C4-2B (cell line): ENCODE measurements around the gene MTUS2.

Experiments used
- H3K27ac ChIP-seq: fragments of 450-650 bp; 2 replicates; pipeline ENCODE4 v1.5.1; 2017
- ZFX ChIP-seq: fragments of 450-650 bp; IDR thresholded peaks from 2 replicates; pipeline ENCODE4 v1.6.1; 2017
- TF ChIP-seq, protein P1 (sequence below): fragments of 450-650 bp; conservative IDR thresholded peaks from 2 replicates; pipeline ENCODE4 v1.5.1; 2017; ENCODE audit warnings: mild to moderate bottlenecking

MTUS2 gene

DNA sequence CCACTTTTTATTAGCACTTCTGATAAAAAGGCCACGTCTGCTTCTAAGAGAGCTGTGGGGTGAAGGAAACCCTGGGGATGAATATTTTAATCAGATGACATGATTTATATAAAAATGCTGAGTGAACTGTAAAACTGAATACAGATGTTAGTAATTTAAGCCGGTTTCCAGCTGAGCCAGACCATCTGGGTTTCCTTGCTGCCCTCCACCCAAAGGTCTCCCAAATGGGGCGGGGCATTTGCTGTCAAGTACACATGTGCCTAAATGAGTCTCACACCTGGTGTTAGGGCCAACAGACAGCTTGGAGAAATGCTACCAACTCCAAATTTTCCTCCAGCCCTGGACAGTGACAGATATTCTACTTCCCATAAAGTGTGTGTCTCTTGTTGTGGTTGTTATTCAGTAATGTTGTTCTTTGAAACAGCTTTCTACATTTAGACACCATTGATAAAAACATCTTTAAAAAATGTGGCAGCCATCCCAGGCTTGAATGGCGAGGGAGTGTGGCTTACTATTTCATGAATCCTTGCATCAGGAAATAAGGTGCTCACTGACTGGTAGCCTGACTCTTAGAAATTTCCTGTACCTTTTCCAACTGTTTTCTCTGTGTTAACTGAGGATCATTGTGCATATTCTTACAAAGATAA lies 350.4 kb downstream of the MTUS2 start:
- no peak for TF ChIP-seq ZFX
- TF ChIP-seq, protein P1, sequence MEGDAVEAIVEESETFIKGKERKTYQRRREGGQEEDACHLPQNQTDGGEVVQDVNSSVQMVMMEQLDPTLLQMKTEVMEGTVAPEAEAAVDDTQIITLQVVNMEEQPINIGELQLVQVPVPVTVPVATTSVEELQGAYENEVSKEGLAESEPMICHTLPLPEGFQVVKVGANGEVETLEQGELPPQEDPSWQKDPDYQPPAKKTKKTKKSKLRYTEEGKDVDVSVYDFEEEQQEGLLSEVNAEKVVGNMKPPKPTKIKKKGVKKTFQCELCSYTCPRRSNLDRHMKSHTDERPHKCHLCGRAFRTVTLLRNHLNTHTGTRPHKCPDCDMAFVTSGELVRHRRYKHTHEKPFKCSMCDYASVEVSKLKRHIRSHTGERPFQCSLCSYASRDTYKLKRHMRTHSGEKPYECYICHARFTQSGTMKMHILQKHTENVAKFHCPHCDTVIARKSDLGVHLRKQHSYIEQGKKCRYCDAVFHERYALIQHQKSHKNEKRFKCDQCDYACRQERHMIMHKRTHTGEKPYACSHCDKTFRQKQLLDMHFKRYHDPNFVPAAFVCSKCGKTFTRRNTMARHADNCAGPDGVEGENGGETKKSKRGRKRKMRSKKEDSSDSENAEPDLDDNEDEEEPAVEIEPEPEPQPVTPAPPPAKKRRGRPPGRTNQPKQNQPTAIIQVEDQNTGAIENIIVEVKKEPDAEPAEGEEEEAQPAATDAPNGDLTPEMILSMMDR: no peak
- no peak overlapping the region; the same call in 1 of the 2 replicates for H3K27ac ChIP-seq

DNA sequence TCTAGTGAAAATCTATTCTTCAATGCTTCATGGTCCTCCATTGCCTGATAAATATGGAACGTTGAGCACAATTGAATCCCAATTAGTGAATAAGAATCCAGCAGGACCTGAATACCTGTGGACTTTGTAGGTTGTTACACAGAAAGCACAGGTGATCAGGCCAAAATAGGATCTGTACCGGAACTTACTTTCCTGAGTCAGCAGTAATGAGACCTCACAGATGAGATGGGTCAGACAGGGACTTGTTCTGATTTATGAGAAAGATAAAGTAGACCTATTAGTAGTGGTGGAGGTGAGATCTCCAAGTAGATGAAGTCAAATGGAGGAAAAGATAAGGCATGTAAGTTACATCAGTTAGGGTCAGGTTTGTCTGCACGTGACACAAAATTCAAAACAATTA lies 351.1 kb downstream of the MTUS2 start:
- H3K27ac ChIP-seq: no peak overlapping the region
- TF ChIP-seq, protein P1: no peak
- TF ChIP-seq ZFX: no peak

DNA sequence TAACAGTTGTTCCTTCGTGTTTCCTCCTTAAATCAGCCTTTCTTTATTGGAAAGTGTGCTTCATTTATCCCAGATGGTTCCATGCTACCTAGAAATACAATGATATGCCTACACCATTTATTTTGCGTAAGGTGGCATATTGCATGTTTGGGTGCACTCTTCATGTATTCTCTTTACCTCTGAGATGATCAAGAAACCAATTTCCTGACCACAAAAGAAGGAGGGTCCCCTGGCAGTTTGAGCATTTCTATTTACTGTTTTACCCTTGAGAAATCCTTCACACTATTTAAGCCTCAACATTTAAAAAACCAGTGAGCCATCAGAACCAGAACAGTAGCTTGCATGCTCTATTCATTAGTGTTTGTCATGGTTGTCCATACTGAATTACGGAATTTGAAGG lies 354.0 kb downstream of the MTUS2 start:
- H3K27ac ChIP-seq: no peak overlapping the region
- no peak for TF ChIP-seq ZFX
- TF ChIP-seq, protein P1: no peak

DNA sequence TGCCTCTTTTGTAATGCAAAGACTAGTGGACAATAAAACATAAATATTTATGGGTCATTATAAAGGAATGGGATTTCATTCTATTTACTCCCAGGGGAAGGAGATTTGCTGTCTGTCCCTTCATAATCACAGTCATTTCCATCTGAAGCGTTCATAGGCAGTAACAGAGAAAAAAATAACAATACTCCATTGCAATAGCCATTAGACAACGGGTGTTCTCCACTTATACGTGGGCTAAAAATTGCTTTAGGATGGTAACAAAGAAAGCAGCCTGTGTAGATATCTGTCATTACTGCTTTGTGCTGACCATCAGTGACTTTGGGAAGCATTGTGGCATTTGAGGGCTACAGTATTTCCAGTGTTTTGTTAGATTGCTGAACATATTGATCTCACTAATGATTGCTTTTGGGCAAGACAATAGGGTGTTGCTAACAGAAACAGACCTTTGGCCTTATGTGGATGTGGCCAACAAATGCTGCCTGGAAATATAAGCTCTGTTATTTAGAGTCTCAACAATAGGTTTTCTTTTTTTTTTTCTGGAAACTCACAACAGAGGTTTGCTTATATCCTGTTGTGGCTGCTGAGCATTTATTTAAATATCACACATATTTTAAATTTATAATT lies 355.2 kb downstream of the MTUS2 start:
- no peak overlapping the region for H3K27ac ChIP-seq
- TF ChIP-seq ZFX: no peak
- TF ChIP-seq, protein P1: no peak

DNA sequence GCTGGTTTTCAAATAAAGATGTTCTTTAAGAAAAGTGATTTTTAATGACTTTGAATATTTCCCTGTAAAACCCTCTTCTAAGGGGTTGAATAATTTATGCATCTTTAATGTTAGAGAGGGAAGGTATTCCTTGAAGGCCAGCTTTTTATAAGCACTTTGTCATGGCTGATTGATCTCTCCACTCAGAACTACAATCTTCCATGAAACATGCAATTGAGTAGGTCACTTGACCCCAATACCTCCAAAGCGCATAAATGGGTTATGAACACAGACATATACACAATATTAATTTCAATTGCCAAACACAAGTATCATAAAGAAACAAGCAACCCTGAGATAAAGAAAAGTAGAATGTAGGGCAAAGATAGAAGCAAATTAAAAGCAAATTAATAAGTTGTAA lies 359.9 kb downstream of the MTUS2 start:
- no peak for TF ChIP-seq ZFX
- TF ChIP-seq, protein P1: no peak
- H3K27ac ChIP-seq: no peak overlapping the region

DNA sequence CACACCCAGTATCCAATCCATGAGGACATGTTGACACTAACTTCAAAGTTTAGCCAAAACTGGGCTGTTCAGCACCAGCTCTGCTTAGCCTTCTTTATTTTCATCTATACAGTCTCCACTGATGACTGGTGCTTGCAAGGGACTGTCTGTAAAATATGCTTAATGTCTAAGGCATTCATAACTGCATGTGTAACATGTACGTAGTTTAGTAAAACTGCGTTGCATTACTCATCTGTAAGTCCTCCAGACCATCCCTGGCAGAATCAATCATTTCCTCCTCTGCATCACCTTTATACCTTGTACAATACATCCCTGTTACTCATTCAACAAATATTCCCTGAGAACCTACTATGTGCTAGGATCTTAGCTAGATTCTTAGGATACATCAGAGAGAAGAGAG lies 362.1 kb downstream of the MTUS2 start:
- no peak for TF ChIP-seq ZFX
- TF ChIP-seq, protein P1: no peak
- no peak overlapping the region for H3K27ac ChIP-seq

DNA sequence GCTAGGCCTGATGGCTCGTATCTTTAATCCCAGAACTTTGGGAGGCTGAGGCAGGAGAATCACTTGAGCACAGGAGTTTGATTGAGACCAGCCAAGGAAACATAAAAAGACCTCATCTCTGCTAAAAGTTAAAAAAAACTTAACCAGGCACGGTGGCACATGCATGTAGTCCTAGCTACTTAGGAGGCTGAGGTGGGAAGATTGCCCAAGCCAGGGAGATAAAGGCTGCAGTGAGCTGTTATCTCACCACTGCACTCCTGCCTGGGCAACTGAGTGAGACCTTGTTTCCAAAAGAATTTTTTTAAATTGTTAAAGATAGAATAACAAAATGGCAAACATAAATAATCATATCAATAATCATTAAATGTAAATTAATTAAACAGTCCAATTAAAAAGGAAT lies 365.8 kb downstream of the MTUS2 start:
- TF ChIP-seq ZFX: no peak
- TF ChIP-seq, protein P1: no peak

More for the DNA sequence above, 365.8 kb downstream of the MTUS2 start:
- no peak overlapping the region for H3K27ac ChIP-seq
